GM21619 (cell line): ENCODE results near the gene ATP8B4.
A peak's percentile ranks its signal among the peaks of the same experiment; 100 is the strongest.
"Not testable (repeated sequence)": the region's sequence is repeated elsewhere in the genome, so short reads cannot be mapped to it uniquely, and the experiment has no call there.

Experiments
- ATAC-seq: cut with Tn5 transposase; IDR thresholded peaks from one replicate; pipeline ENCODE4 v1.9.1; 2021; ENCODE audit not compliant: unreplicated experiment

ATP8B4 gene

GRCh38 chr15:50109076-50109987, 9.7 kb downstream of the ATP8B4 start:
- ATAC-seq = no peak

GRCh38 chr15:50108461-50108860, 10.6 kb downstream of the ATP8B4 start:
- no peak for ATAC-seq

GRCh38 chr15:50107591-50108408, 11.2 kb downstream of the ATP8B4 start:
- ATAC-seq = peak; percentile 98

GRCh38 chr15:50107157-50107556, 11.9 kb downstream of the ATP8B4 start:
- no peak for ATAC-seq

- no peak for ATAC-seq
Observed at GRCh38 chr15:50106457-50106856, 12.6 kb downstream of the ATP8B4 start.

GRCh38 chr15:50100486-50100885, 18.5 kb downstream of the ATP8B4 start:
- no peak for ATAC-seq

- no peak for ATAC-seq
Observed at GRCh38 chr15:50098545-50098944, 20.5 kb downstream of the ATP8B4 start.

- ATAC-seq = no peak
Observed at GRCh38 chr15:50095938-50096821, 22.9 kb downstream of the ATP8B4 start.

- ATAC-seq = not testable (repeated sequence)
Observed at GRCh38 chr15:50089386-50089785, 29.6 kb downstream of the ATP8B4 start.

GRCh38 chr15:50084932-50085331, 34.1 kb downstream of the ATP8B4 start:
- no peak for ATAC-seq

- no peak for ATAC-seq
Observed at GRCh38 chr15:50083424-50084025, 35.5 kb downstream of the ATP8B4 start.

GRCh38 chr15:50082066-50082465, 37.0 kb downstream of the ATP8B4 start:
- no peak for ATAC-seq

- no peak for ATAC-seq
Observed at GRCh38 chr15:50077651-50078050, 41.4 kb downstream of the ATP8B4 start.

GRCh38 chr15:50077176-50077575, 41.9 kb downstream of the ATP8B4 start:
- ATAC-seq = no peak

GRCh38 chr15:50075319-50075718, 43.7 kb downstream of the ATP8B4 start:
- no peak for ATAC-seq

- ATAC-seq = no peak
Observed at GRCh38 chr15:50071551-50072258, 47.3 kb downstream of the ATP8B4 start.

- no peak for ATAC-seq
Observed at GRCh38 chr15:50068016-50068415, 51.0 kb downstream of the ATP8B4 start.

- no peak for ATAC-seq
Observed at GRCh38 chr15:50067254-50067653, 51.8 kb downstream of the ATP8B4 start.

GRCh38 chr15:50066666-50067065, 52.4 kb downstream of the ATP8B4 start:
- ATAC-seq = no peak

- ATAC-seq = no peak
Observed at GRCh38 chr15:50066202-50066601, 52.8 kb downstream of the ATP8B4 start.
